Astrocyte (in vitro differentiated cells and primary cell): Measurements from ENCODE around the gene NSMF.

Experiments
- CTCF ChIP-seq: IDR thresholded peaks from 2 replicates; pipeline ENCODE4 v1.5.1; 2011; ENCODE audit warnings: low read depth, mild to moderate bottlenecking, inconsistent platforms, low read length, moderate library complexity; ENCODE audit not compliant: insufficient read depth
- EZH2 ChIP-seq: IDR thresholded peaks from 2 replicates; pipeline ENCODE4 v1.6.1; 2012; ENCODE audit warnings: mild to moderate bottlenecking, low read length, inconsistent platforms; ENCODE audit not compliant: insufficient read depth

- TF ChIP-seq CTCF (no peak), EZH2 (no peak)
These were observed 45.3 kb upstream of the NSMF start for GRCh38 chr9:137504432-137504777.
